Epidermal melanocyte (primary cell): ENCODE data around the gene COG5.
"Not testable (repeated sequence)": the region's sequence is repeated elsewhere in the genome, so short reads cannot be mapped to it uniquely, and the experiment has no call there.

Source experiments
- DNase-seq: peaks from one replicate; pipeline ENCODE4 v3.0.0; 2011; ENCODE audit warnings: low spot score; ENCODE audit not compliant: insufficient read length

The COG5 gene

DNA sequence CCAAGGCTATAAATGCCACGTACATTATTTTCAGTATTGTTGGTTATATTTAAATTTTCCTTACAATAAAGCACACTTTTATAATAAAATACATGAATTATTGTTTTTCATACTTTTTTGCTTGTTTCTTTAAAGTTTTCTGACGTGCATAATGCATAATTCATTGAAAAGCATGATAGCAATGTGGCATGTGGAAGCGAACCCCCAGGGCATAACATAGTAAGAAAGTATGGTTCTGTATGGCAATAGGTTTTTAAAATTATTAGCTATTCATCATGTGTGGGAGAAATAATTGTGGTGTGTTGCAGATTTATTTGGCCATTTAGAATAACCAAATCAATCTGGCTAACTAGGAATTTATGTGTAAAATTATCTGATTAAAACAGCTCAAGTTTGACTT is 402.3 kb downstream of the COG5 start:
- no peak for DNase-seq

GRCh38 chr7:107160389-107160788 is 403.3 kb downstream of the COG5 start:
- DNase-seq = no peak

DNA sequence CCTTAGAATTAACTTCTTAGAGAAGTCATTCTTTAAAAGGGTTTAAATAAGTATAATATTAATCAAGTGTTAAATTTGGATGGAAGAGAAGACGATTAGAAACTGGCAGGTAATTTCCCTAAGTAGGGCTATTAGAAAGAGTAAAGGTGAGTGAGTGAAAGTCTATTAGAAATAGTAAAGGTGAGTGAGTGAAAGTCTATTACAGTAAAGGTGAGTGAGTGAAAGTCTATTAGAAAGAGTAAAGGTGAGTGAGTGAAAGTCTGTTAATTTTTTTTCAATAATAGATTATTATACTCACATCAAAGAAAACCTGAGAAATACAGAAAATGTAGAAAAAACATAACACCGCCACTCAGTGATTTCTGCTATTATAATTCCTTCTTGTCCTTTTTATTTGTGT is 405.7 kb downstream of the COG5 start:
- no peak for DNase-seq

GRCh38 chr7:107157091-107157490 is 406.6 kb downstream of the COG5 start:
- no peak for DNase-seq

DNA sequence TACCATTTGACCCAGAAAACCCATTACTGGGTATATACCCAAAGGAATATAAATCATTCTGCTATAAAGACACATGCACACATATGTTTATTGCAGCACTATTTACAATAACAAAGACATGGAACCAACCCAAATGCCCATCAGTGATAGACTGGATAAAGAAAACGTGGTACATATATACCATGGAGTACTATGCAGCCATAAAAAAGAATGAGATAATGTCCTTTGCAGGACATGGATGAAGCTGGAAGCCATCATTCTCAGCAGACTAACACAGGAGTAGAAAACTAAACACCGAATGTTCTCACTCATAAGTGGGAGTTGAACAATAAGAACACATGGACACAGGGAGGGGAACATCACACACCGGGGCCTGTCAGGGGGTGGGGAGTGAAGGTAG is 408.0 kb downstream of the COG5 start:
- not testable (repeated sequence) for DNase-seq

DNA sequence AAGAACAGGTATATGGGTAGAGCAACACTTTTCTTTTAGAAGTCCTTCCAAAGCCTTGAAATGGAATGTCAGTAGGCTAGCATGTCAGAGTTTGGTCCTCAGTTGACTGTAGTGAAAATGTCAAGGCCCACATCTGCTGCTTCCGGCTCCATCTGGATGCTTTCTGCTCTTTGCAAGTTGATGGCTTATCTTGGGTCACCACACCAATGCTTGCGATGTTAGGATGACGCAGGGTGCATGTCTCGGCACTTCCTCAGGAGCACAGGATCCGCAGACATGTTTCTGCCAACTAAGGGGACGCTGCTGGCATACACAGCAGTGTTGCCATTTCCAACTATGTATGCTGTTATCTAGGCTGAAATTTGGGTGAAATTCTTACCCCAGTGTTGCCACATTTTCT is 408.9 kb downstream of the COG5 start:
- DNase-seq = no peak

DNA sequence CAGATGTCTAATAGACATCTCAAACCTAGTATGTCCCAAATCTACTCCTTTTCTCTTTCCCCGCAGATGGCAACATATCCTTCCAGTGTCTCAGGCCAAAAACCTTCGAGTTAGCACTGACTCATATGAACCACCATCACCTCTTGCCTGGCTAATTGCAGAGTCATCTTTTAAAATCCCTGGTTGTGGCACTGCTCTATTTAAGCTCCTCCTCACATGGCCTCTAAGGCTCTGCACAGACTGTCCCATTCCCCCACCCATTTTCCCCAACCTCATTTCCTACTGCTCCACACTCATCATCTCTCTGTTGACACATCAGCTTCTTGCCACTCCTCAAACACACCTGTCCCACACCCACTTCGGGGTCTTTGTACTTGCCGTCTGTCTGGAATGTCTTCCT is 411.7 kb downstream of the COG5 start:
- no peak for DNase-seq
